ENCODE data around the gene STPG3.
"Not testable (repeated sequence)": the region's sequence is repeated elsewhere in the genome, so short reads cannot be mapped to it uniquely, and the experiment has no call there.

The STPG3 gene

GRCh38 chr9:137233143-137233980 lies 17.7 kb upstream of the STPG3 start:
- DNase-seq (ENCODE audit: low read depth in 2 of 2): no peak

DNA sequence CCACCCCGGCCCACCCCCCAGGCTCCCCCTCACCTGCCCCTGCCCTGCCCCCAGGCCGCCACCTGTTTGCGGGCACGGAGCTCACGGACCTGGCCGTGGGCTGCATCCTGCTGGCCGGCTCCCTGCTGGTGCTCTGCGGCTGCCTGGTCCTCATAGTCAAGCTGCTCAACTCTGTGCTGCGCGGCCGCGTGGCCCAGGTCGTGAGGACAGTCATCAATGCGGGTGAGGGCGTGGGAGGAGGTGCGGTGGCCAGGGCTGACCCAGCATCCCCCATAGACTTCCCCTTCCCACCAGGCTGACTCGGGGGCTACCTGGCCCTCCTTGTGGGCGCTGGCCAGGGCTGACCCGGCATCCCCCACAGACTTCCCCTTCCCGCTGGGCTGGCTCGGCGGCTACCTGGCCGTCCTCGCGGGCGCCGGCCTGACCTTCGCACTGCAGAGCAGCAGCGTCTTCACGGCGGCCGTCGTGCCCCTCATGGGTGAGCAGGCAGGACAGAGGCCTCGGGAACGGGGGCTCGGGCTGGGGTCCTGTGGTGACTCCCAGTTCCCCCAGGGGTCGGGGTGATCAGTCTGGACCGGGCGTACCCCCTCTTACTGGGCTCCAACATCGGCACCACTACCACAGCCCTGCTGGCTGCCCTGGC lies 16.9 kb upstream of the STPG3 start:
- DNase-seq (ENCODE audit: low read depth in 2 of 2): no peak

GRCh38 chr9:137234758-137235423 lies 16.2 kb upstream of the STPG3 start:
- no peak for DNase-seq (ENCODE audit: low read depth in 2 of 2)

DNA sequence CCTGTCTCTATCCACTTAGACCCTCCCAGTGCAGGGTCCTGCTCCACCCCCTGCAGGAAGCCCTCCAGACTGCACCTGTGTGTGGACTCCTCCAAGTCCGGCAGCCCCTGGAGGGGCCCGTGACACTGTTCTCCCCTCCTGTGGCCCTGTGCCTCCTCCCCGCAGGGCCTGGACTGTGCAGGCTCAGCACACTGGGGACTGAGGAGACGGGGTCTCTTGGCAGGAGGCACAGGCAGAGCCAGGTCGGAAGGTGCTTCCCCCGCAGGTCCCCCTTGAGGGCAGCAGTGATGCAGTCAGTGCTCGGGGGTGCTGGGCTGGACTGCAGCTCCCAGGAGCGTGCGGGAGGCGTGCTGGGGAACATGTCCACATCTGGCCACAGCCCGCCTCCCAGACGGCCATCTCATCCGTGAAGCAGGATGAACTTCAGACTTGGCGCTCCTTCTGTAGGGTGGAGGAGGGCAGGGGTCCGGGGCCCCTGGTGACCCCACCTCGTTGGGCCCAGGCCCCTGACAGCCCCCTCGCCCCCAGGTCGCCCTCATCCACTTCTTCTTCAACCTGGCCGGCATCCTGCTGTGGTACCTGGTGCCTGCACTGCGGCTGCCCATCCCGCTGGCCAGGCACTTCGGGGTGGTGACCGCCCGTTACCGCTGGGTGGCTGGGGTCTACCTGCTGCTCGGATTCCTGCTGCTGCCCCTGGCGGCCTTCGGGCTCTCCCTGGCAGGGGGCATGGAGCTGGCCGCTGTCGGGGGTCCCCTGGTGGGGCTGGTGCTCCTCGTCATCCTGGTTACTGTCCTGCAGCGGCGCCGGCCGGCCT lies 15.5 kb upstream of the STPG3 start:
- DNase-seq (ENCODE audit: low read depth in 2 of 2): no peak

GRCh38 chr9:137236238-137236935 lies 14.7 kb upstream of the STPG3 start:
- peak; percentile 76 to 87 for DNase-seq (ENCODE audit: low read depth in 2 of 2)

DNA sequence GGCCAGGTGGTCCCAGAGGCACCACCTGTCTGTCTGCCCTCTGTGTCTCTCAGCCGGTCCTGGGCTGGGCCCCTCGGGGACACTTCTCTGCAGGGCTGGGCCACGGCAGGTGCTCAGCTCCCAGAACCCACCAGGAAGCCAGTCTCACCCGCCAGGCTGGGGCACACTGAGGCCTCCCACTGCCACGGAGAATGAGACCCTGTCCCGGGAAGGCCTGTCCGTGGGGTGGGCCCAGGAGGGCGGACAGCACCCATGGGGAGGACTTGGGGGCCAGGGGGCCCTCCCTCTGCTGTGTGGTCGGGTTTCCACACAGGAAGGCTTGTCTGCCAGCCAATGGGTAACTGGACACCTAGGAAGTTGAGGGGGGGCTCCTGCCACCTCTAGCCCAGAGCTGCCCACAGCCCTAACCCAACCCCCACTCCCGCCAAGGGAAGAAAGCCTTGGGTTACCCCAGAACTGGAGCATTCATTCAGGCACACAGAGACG lies 14.1 kb upstream of the STPG3 start:
- DNase-seq (ENCODE audit: low read depth in 2 of 2): no peak

GRCh38 chr9:137237759-137238726 lies 13.0 kb upstream of the STPG3 start:
- no peak for DNase-seq (ENCODE audit: low read depth in 2 of 2)

- not testable (repeated sequence) for DNase-seq (ENCODE audit: low read depth in 2 of 2)
These were observed 11.4 kb upstream of the STPG3 start for GRCh38 chr9:137239541-137240200.

GRCh38 chr9:137240318-137240840 lies 10.7 kb upstream of the STPG3 start:
- DNase-seq (ENCODE audit: low read depth in 2 of 2): peak; percentile 15 to 37

DNA sequence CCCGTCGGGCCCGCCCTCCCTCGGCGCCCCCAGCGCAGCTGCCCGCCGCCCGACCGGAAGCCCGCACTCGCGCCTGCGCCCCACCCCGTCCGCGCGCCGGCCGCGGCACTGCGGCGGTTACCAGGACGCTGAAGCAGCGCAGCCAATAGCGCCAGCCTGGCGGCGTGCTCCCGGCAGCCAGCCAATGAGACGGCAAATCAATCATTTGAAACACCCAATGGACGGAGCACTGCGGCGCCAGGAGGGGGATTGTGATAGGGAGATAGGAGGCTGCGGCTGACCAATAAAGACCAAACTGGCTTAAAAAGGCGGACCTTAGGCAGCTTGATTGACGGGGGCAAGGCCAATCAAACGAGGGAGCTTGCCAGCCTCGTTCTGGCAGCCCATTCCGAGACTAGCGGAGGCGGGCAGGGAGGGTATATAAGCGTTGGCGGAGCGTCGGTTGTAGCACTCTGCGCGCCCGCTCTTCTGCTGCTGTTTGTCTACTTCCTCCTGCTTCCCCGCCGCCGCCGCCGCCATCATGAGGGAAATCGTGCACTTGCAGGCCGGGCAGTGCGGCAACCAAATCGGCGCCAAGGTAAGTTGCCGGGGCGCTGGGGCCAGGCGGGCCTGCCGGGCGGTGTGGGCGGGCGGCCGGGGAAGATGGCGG lies 10.1 kb upstream of the STPG3 start, which contains the start of gene TUBB4B:
TSS of gene TUBB4B (plus strand) at position 447 of the 649 bp plus-strand sequence. CDS start at position 521, 74 bp downstream.
- DNase-seq (ENCODE audit: low read depth in 2 of 2): peak; percentile 89 to 95

GRCh38 chr9:137241490-137242268 lies 9.4 kb upstream of the STPG3 start:
- DNase-seq (ENCODE audit: low read depth in 2 of 2): peak; percentile 35 to 52

DNA sequence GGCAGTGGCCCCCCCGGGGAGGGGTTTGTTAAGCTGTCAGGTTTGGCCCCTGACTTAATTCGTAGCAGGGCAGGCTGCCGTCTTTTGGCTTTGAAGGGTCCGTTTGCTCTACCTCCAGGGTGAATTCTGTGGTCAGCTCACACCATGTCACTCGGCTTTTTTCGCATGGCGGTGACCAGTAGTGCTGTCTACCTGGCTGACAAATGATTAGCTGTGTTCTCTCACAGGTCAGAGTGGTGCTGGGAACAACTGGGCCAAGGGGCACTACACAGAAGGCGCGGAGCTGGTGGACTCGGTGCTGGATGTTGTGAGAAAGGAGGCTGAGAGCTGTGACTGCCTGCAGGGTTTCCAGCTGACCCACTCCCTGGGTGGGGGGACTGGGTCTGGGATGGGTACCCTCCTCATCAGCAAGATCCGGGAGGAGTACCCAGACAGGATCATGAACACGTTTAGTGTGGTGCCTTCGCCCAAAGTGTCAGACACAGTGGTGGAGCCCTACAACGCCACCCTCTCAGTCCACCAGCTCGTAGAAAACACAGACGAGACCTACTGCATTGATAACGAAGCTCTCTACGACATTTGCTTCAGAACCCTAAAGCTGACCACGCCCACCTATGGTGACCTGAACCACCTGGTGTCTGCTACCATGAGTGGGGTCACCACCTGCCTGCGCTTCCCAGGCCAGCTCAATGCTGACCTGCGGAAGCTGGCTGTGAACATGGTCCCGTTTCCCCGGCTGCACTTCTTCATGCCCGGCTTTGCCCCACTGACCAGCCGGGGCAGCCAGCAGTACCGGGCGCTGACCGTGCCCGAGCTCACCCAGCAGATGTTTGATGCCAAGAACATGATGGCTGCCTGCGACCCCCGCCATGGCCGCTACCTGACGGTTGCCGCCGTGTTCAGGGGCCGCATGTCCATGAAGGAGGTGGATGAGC lies 8.6 kb upstream of the STPG3 start:
- no peak for DNase-seq (ENCODE audit: low read depth in 2 of 2)

DNA sequence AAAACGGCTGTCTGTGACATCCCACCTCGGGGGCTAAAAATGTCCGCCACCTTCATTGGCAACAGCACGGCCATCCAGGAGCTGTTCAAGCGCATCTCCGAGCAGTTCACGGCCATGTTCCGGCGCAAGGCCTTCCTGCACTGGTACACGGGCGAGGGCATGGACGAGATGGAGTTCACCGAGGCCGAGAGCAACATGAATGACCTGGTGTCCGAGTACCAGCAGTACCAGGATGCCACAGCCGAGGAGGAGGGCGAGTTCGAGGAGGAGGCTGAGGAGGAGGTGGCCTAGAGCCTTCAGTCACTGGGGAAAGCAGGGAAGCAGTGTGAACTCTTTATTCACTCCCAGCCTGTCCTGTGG lies 7.8 kb upstream of the STPG3 start:
- DNase-seq (ENCODE audit: low read depth in 2 of 2): not testable (repeated sequence)

GRCh38 chr9:137243626-137244485 lies 7.2 kb upstream of the STPG3 start:
- no peak for DNase-seq (ENCODE audit: low read depth in 2 of 2)

Data from stimulated activated CD8-positive, alpha-beta memory T cell treated with anti-CD3 and anti-CD28 coated beads, Interleukin-7, amount 100 ng/mL, for 1 hour (primary cell).